H1 (cell line): Measurements from ENCODE around the gene CKM. TPM values are rescaled to one million over a fixed set of nuclear protein-coding genes. Genes with fewer than 3 reads are reported as not detected.

Experiments used
- ATF3 ChIP-seq: IDR thresholded peaks from 2 replicates; pipeline ENCODE4 v1.6.1; 2011; ENCODE audit warnings: low read depth, mild to moderate bottlenecking, low read length; ENCODE audit not compliant: insufficient read depth
- CHD1 ChIP-seq: IDR thresholded peaks from 2 replicates; pipeline ENCODE4 v1.6.1; 2012; ENCODE audit warnings: low read depth, low read length, improper control_type of control experiment
- EP300 ChIP-seq, 2 experiments: IDR thresholded peaks; 1 replicate in 1 of 2; 2 replicates in 1 of 2; pipeline ENCODE4 v1.6.1; 2011 to 2012; ENCODE audit warnings: low read depth in 2 of 2, low read length in 2 of 2, mild to moderate bottlenecking in 2 of 2, borderline replicate concordance in 1 of 2, inconsistent platforms in 1 of 2, moderate library complexity in 1 of 2
- TAF1 ChIP-seq: IDR thresholded peaks from 2 replicates; pipeline ENCODE4 v1.6.1; 2011; ENCODE audit warnings: mild to moderate bottlenecking, low read depth, low read length
- polyA plus RNA-seq, 7 experiments: library from polyadenylated mRNA; depleted of rRNA in 3 of 7; stranded (reverse) in 5 of 7; unstranded in 2 of 7; fragments of >200 nt in 5 of 7; fragments of 200-250 nt in 2 of 7; gene quantifications; 1 replicate in 5 of 7; 2 replicates in 1 of 7; 4 replicates in 1 of 7; pipeline versions ENCODE4 v1.2.1 to v1.2.3, GENCODE V29; 2011 to 2013; ENCODE audit warnings: missing spikeins in 2 of 7, mixed read lengths in 2 of 7
- total RNA-seq: library from RNA; stranded (reverse); fragmentation: NEBNext Ultra II Directional; extraction: Animal tissue kit (Norgen Biotek cat#: 25700); gene quantifications from 2 replicates; pipeline ENCODE4 v1.2.1, GENCODE V29; 2021
- TF ChIP-seq, protein P1 (sequence below), 3 experiments: IDR thresholded peaks; 1 replicate in 2 of 3; 2 replicates in 1 of 3; pipeline versions ENCODE4 v1.5.1 to v1.6.1; 2011; ENCODE audit warnings: low read length in 3 of 3, mild to moderate bottlenecking in 3 of 3, inconsistent platforms in 2 of 3, low read depth in 1 of 3, moderate library complexity in 1 of 3; ENCODE audit not compliant: insufficient read depth in 1 of 3; ENCODE audit errors: control extremely low read depth in 1 of 3

CKM gene
- total and polyA plus RNA-seq, 2 of the 8 experiments (the other 6 are each of a cell fraction or from before 2014, with no cell fraction given) = 0.08 TPM; not detected in 1

DNA sequence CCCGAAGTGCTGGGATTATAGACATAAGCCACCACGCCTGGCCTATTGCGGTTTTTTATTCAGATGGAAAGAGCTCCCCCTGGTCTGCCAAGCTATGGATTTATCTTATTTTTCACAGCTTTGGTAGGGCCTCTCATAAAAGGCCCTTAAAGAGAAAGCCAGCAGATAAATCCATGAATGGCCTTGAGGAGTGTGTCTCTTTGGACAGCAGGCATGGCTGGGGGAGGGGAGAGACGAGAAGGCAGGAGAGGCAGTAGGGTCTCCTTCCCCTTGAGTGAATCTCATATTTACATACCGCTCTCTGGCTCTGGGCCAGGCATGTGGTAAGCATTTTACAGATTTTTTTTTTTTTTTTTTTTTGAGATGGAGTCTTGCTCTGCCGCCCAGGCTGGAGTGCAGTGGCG is 46.4 kb downstream of the CKM start (continued):
- TF ChIP-seq ATF3 (no peak), CHD1 (no peak), TAF1 (no peak), EP300 (IDR thresholded peaks at IDR 0.05; ENCODE audit: borderline replicate concordance in 1 of 2, low read depth in 2 of 2, low read length in 2 of 2) (no peak)
- TF ChIP-seq, protein P1, sequence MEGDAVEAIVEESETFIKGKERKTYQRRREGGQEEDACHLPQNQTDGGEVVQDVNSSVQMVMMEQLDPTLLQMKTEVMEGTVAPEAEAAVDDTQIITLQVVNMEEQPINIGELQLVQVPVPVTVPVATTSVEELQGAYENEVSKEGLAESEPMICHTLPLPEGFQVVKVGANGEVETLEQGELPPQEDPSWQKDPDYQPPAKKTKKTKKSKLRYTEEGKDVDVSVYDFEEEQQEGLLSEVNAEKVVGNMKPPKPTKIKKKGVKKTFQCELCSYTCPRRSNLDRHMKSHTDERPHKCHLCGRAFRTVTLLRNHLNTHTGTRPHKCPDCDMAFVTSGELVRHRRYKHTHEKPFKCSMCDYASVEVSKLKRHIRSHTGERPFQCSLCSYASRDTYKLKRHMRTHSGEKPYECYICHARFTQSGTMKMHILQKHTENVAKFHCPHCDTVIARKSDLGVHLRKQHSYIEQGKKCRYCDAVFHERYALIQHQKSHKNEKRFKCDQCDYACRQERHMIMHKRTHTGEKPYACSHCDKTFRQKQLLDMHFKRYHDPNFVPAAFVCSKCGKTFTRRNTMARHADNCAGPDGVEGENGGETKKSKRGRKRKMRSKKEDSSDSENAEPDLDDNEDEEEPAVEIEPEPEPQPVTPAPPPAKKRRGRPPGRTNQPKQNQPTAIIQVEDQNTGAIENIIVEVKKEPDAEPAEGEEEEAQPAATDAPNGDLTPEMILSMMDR (IDR thresholded peaks at IDR 0.05; ENCODE audit: control extremely low read depth in 1 of 3, insufficient read depth in 1 of 3, low read depth in 1 of 3, low read length in 3 of 3) = no peak
